Measurements from ENCODE around the gene SLC13A3.

The SLC13A3 gene

DNA sequence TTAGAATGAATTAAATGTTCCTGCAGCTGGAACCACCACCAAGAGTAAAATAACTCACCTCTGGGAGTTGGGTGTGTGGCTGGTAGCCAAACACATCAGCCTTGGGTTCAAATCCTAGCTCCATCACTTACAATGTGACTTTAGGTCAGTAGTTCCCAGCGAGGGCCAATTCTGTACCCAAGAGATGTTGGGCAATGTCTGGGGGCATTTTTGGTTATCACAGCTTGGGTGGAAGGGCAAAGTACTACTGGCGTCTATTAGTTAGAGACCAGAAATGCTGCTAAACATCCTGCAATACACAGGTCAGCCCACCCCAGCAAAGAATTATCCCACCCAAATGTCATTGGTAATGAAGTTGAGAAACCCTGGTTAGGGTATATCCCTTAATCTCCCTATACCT is 48.8 kb downstream of the SLC13A3 start:
- no peak for DNase-seq

DNA sequence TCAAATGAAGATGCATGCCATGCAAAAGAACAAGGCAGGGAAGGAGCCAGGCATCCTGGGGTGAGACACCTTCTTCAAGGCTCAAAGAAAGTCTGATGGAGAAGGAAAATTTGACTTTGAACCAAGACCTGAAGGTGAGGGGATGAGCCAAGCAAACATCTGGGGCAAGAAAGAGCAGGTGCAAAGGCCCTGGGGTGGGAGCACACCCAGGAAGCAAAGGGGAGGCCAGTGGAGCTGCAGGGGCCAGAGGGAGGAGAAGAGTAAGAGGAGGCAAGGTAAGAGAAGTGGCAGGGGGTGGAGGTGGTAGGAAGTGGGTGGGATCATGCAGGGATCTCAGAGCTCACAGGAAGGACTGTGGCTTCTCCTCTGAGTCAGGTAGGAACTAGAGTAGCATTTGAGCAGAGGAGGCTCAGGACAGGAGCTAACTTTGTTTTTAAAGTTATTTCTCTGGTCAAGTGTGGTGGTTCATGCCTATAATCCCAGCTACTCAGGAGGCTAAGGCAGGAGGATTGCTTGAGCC is 49.6 kb downstream of the SLC13A3 start:
- no peak for DNase-seq

DNA sequence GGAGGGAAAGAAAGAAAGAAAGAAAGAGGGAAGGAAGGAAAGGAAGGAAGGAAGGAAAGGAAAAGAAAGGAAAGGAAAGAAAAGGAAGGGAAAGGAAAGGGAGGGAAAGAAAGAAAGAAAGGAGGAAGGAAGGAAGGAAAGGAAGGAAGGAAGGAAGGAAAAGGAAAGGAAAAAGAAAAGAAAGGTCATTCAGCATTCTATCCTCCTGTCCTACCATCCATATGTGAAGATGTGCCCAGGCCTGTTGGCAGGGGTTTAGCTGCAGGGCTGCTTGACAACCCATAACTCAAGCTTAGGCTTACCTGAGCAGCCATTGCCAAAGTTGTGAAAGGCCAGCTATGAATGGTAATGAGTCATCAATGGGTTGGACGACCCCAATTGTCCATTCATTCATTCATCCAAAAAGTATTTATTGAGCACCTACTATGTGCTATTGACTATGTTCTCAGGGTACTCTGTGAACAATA is 50.9 kb downstream of the SLC13A3 start:
- no peak for DNase-seq

DNA sequence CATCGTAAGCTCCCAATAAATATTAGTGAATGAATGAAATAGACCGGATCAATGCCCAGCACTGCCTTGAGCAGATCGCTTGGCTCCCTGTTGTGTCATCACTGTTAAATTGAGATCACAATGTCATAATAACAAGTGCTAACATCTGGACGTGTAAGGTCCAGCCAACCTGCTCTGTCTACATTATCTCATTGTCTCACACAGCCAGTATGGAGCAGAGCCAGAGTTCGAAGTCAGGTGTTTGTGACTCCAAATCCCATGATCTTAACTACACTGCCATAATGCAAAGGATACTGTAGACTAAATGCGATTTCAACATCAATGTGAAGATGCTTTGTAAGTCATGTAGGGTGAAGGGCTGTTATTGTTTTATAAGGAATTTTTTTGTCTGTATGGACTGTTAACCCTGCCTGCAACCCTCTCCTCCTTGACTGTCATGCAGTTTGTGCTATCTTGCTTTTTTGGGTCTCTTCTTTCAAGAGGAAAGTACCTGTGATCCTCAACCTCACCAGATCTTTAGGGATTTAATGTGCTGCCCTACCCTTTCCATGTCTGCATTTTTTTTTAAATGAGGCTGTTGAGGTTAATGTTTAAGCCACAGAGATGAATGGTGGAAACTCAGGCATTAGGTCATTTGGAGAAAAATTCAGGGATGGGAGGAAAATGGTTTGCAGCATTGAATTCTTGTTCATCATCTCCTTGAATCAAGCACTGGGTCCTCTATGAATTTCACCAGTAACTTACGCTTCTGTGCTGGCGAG is 51.9 kb downstream of the SLC13A3 start:
- DNase-seq = no peak

DNA sequence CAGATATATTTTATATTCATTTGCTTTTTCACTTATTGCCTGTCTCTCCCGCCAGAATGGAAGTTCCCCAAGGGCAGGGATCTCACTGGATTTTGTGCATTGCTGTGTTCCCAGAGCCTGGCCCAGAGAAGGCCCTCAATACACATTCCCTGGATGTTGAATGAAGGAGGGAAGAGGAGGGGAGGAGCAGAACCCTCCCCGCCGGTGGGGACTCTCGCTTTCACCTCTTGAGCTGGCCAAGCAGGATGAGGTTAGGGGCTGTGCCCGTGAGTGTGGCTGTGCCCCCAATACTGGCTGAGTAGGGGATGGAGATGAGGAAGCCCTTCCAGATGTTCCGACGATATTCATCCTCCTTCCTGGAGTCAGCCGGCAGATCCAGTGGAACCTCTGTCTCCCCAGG is 55.3 kb downstream of the SLC13A3 start:
- no peak for DNase-seq

DNA sequence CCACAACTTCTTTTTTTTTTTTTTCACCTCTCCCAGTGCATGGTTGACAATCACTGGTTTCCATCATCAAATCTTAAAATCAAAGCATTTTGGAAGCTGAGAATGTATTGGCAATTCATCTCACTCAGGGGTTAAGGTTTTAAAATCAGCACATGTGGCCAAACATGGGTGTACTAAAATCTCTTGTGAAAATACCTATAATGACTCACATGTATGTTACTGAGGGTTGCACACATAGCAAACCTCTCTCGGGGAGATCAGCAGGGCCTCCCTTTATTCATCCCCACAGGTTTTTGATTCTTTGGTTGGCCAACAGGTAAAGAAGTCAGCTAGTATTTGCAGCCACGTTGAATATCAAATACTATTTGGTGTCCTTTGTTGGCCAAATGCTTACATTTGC is 56.5 kb downstream of the SLC13A3 start:
- no peak for DNase-seq

DNA sequence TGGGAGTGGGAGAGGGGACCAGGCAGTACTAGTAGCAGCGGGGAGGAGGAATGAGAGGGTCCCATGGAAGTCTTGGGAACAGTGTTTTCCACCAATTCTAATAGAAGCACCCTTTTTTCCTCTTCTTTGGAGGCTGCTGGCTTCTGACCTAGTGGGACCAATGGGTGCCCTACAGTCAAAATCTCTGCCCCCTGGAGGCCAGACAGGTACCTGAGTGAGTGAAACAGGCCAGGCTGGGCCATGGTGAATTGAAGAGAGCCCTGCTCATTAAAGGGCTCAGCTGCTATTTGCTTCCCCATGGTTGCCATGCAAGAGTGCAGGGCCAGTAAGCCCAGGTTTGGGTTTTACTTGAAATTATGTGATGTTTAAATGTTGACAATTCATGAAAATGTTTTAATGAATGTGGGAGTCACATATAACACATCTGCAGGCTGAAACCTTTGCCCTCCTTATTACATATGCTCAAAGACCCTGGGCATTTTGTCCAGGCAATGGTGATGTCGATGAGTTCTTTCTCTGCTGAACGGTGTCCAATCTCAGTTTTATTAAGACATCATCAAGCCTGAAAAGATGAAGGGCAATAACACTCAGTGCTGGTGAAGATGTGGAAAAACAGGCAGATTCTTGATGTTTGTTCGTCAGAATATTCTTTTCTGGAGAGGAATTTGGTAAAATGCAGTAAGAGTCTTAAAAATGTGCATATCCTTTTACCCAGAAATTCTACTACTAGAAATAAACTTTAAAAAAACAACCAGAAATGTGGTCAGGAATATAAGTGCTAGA is 58.5 kb downstream of the SLC13A3 start:
- no peak for DNase-seq

DNA sequence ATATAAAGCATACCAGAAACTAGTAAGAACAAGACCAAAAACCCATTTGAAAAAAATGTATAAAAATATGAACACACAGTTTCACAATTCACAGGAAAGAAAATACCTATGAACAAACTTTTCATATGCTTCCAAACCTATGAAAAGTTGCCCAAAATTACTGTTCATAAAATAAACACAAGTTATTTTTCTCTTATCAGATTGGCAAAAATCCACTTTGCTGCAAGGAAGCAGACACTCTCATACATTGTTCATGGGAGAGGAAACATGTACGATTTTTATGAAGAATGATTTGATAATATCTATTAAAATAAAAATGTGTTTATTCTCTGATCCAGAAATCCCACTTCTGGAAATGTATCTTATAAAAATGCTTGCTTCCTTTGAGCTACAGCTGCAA is 60.8 kb downstream of the SLC13A3 start:
- no peak for DNase-seq

DNA sequence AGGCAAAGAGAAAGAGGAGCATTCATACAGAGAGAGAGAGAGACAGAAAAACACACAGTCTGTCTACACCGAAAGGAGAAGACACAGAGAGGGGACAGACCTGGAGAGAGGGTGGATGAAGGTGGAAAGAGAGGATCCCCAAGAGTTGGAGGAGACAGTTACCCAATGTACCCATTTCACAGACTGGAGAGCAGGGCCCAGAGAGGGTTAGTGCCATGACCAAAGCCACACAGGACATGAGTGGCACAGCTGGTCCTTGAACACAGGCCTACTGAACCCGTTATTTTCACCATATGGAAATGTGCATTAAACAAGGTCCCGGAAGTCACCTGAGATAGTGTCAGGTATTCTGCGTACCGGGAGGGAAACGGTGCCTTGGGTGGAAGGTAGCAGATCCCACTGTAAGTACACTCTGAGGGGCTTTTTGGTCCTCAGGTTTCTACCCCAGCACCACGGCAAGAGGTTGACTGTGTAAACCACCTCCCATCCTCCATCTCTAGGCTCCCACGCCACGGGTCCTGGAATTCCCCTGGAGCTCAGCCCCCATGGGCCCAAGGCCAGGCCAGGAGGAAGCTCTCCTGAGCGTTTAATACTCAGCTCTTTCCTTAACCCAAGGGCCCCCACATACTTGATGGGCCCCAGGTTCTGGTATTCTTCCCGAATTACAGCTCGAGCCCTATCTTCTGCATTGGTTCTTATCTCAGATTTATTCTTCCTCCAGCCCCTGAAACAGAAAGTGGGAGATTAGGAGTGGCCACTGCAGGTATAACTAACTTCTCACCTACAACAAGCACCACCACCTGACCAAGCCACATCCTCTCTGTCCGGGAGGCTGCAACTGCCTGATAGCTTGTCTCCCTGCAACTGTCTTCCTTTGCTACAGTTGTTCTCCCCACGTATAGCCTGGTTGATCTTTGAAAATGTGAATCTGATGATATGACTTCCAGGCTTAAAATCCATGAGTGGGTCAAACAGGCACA is 62.4 kb downstream of the SLC13A3 start:
- DNase-seq = no peak

DNA sequence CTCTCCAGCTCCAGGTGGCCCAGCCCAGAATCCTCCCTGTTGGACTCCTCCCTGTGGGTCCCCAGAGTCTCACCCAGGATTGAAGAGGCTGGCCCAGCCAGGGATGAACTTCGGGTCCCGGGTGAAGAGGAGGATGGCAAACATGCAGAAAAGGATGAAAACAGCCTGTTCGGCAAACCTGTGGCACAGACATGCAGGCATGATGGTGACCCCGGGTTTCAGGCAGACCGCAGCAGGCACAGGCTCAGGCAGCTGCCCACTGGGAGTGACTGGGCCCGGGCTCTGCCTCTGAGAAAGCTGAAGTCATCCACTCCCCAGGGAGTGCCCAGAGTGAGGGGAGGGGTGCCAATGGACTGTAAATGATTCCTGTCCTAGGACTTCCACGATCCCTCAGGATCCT is 63.3 kb downstream of the SLC13A3 start:
- no peak for DNase-seq

DNA sequence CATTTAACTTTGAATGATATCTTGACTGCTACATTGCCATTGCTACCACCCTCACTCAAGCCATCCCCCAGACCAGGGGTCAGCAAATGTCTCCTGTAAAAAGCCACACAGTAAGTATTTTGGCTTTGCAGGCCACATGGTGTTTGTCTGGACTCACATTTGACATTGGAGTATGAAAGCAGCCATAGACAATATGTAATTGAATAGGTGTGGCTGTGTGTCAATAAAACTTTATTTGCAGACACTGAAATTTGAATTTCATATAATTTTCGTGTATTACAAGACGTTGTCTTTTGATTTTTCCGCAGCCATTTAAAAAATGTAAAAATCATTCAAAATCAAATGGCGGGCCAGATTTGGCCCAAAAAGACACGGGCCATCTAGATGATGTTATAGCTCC is 64.5 kb downstream of the SLC13A3 start:
- DNase-seq = no peak

DNA sequence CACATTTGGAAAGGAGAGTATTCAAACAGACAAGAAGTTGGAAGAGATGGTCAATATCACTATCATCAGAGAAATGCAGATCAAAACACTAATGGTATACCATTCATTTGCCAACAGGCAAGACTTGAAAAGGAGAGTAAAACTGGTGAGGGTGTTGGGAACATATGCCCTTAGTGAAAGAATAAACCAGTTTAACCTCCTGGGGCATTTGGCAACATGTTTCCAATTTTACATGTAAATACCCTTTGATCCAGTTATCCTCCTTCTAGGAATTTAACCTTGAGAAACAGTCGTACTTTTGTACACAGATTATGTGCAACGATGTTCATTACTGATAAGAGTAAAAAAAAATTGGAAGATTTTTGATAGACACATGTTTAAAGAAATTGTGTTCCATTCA is 66.8 kb downstream of the SLC13A3 start:
- no peak for DNase-seq

DNA sequence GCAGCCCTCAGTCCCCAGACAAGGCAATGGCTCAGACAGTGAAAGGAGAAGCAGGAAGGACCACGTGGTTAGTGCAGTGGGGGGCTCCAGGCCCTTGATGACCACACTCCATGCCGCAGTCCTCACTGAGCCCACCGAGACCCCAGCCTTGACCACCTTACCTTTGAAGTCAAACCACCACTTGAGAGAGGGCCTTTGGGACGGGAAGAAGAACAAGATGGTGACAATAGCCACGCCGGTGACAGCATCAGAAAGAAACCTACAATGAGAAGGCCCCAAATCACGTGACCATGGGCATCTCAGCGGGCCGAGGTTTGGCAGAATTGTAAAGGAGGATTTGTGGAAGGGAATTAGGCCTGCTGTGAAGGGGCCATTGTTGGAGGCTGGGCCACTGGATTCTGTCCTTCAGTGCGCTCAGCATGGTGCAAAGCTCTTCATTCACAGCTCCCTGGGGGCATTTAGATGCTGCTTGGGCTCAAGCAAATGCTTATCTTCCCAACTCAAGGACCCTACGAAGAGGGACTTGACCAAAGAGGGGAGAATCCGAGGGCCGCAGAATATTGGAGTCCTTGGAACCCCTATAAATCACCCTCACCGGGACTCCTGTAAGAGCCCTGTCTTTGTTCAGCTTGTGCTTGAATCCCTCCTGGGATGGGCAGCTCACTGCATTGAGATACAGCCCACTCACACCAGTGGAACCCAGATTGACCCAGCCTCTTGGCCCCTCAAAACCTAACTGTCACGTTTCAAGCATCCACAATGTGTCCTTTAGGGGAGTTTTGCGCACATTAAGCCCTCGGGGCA is 67.6 kb downstream of the SLC13A3 start:
- DNase-seq = no peak

DNA sequence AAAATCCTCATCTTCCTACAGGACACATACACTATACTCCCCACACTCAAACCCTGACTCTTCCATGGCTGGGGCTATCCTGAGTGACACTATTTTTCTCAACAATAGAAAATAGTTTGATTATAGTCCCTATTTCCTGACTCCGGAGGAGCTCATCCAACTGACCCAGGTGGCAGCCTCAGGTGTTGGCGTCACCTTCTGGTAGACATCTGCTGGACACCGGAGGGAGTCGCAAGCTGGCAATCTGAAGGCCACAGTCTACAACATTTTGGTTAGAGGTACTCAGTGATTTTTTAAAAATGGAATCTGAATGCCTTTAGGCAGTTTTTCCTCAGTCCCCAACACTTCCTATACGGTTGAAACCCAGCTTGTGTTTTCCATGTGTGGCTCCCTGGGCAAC is 68.6 kb downstream of the SLC13A3 start:
- no peak for DNase-seq

DNA sequence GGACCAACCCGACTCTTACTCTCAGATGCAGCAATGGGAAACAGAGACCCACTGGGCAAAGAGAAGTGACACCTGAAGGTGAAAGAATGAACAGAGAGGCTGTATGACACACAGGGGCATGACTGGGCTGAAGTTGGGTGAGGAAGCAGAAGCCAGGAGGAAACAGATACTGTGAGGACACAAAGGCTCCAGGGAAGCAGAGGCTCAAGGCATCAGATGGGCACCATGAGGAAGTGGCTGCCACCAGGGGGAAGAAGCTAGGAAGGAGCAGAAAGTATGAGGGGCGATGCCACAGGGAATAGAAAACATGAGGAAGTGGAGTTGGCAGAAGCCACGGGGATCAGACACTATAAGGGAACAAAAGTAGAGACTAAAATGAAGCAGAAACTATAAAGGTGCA is 69.9 kb downstream of the SLC13A3 start:
- DNase-seq = no peak

DNA sequence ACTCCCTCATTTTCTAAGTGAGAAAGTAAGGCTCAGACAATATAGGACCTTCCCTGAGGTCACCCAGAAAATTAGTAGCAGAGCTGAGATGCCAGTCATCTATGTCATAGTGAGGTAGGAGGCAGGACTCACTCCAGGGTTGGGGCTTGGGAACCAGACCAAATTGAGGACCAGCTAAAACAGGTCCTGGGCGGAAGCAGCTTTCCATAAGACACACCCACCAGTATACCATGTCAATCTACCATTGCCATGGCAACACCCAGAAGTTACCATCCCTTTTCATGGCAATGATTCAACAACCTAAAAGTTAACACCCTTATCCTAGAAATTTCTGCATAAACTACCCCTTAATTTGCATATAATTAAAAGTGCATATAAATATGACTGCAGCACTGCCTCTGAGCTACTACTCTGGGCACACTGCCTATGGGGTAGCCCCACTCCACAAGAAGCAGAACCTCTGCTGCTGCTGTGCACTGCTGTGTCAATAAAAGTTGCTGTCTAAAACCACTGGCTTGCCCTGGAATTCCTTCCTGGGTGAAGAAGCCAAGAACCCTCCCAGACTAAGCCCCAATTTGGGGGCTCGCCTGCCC is 70.5 kb downstream of the SLC13A3 start:
- DNase-seq = no peak

DNA sequence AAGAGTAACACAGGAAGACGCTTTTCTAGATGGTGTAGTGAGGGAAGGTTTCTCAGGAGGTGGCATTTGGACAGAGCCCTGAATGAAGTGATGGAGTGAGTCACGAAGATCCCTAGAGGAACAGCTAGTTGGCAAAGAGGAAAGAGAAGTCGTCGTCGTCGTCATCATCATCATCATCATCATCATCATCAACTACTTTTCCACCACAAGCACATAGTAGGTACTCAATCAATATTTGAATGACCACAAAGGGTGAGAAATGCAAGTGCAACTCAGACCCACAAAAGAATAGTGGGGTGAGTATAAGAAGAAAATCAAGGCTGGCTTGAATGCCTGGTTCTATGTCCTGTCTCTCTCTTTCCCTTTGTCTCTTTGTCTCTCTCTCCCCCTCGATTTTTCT is 72.5 kb downstream of the SLC13A3 start:
- no peak for DNase-seq

DNA sequence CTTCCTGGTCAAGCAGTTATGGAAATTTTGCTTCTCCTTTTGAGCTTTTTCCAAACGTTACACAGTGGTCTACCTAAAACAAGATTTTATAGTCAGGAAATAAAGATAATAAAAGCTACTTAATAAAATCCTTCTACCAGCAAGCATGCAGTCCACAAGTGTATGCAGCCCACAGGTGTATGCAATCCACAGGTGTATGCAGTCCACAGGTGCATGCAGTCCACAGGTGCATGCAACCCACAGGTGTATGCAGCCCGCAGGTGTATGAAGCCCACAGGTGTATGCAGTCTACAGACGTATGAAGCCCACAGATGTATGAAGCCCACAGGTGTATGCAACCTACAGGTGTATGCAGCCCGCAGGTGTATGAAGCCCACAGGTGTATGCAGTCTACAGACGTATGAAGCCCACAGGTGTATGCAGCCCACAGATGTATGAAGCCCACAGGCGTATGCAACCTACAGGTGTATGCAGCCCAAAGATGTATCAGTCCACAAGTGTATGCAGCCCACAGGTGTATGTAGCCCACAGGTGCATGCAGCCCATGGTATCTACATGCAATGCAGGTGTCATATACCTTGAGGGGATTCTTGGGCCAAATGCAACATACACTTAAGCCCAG is 74.4 kb downstream of the SLC13A3 start:
- DNase-seq = no peak

DNA sequence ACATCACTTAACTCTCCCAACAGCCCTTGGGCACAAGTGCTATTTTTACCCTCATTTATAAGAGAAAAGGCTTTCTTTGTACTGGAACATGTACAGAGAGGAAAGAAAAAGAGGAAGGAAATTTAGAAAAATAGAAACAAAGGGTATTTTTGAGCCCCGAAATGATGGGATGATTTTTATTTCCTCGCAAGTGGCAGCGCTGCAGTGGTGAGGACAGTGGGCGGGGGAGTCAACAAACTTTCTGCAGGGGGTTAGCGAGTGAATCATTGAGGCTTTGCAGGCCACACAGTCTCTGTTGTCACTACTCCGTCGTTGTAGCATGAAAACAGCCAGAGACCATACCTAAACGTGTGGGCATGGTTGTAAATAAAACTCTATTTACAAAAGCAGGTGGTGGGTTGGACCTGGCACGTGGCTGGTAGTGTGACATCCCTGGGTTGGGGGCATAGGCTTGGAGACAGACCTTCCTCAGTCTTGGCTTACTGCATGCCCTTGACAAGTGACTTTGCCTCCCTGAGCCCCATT is 75.3 kb downstream of the SLC13A3 start:
- no peak for DNase-seq

DNA sequence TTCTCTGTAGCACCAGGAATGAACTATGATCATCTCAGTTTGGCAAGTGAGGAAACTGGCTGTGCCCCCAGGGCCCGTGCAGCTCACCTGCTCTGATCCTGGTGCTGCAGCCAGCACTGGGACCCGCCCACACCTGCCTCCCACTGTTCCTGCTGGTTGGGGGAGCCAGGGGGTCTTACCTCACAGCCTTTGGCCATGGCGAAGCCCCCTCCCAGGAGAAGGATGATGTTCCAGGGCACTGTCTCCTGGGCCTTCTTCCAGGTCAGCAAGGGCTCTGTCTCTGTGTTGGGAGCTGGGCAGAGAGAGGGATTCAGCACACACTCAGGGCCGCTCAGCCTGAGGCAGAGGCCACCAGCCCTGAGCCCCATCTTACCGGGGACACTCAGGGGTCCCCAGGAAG is 75.9 kb downstream of the SLC13A3 start:
- DNase-seq = no peak
